Activated CD4-positive, alpha-beta T cell treated with anti-CD3 and anti-CD28 coated beads for 48 hours (primary cell): Measurements from ENCODE around the gene ALDH7A1.
"Not testable (repeated sequence)": the region's sequence is repeated elsewhere in the genome, so short reads cannot be mapped to it uniquely, and the experiment has no call there.

Experiments
- DNase-seq: peaks from one replicate; pipeline ENCODE4 v3.0.0-alpha.2; 2020

Gene ALDH7A1

GRCh38 chr5:126531543-126532120 lies 63.4 kb downstream of the ALDH7A1 start:
- no peak for DNase-seq

GRCh38 chr5:126527892-126528291 lies 67.1 kb downstream of the ALDH7A1 start:
- no peak for DNase-seq

GRCh38 chr5:126527158-126527557 lies 67.9 kb downstream of the ALDH7A1 start:
- no peak for DNase-seq

- DNase-seq: no peak
These were observed 68.5 kb downstream of the ALDH7A1 start for GRCh38 chr5:126526493-126526892.

- DNase-seq: no peak
These were observed 69.3 kb downstream of the ALDH7A1 start for GRCh38 chr5:126525630-126526245.

- no peak for DNase-seq
These were observed 71.1 kb downstream of the ALDH7A1 start for GRCh38 chr5:126523818-126524510.

GRCh38 chr5:126521130-126521529 lies 73.9 kb downstream of the ALDH7A1 start:
- no peak for DNase-seq

GRCh38 chr5:126520593-126520953 lies 74.4 kb downstream of the ALDH7A1 start:
- no peak for DNase-seq

GRCh38 chr5:126519637-126520592 lies 75.1 kb downstream of the ALDH7A1 start:
- no peak for DNase-seq

GRCh38 chr5:126519223-126519622 lies 75.8 kb downstream of the ALDH7A1 start:
- not testable (repeated sequence) for DNase-seq

- no peak for DNase-seq
These were observed 78.2 kb downstream of the ALDH7A1 start for GRCh38 chr5:126516852-126517251.

- no peak for DNase-seq
These were observed 78.9 kb downstream of the ALDH7A1 start for GRCh38 chr5:126516133-126516532.

GRCh38 chr5:126515337-126515736 lies 79.7 kb downstream of the ALDH7A1 start:
- DNase-seq: no peak

- DNase-seq: no peak
These were observed 80.4 kb downstream of the ALDH7A1 start for GRCh38 chr5:126514558-126515141.

GRCh38 chr5:126514131-126514557 lies 80.9 kb downstream of the ALDH7A1 start:
- no peak for DNase-seq

- no peak for DNase-seq
These were observed 81.3 kb downstream of the ALDH7A1 start for GRCh38 chr5:126513703-126514102.

GRCh38 chr5:126513302-126513701 lies 81.7 kb downstream of the ALDH7A1 start:
- DNase-seq: no peak

- DNase-seq: no peak
These were observed 82.6 kb downstream of the ALDH7A1 start for GRCh38 chr5:126512451-126512850.

GRCh38 chr5:126511961-126512360 lies 83.1 kb downstream of the ALDH7A1 start:
- DNase-seq: no peak

- DNase-seq: no peak
These were observed 85.7 kb downstream of the ALDH7A1 start for GRCh38 chr5:126509339-126509738.

- no peak for DNase-seq
These were observed 86.1 kb downstream of the ALDH7A1 start for GRCh38 chr5:126508962-126509279.

GRCh38 chr5:126508251-126508961 lies 86.6 kb downstream of the ALDH7A1 start:
- peak; percentile 10 for DNase-seq
